Uterus (tissue), 2 donors: ENCODE results near the gene TNFRSF21.

ENCODE experiments used
- POLR2A ChIP-seq, 2 donors: fragments of 450-650 bp; IDR thresholded peaks; one replicate each; pipeline ENCODE4 v1.6.1; 2016; ENCODE audit warnings: antibody characterized with exemption in 2 of 2, mild to moderate bottlenecking in 1 of 2, moderate library complexity in 1 of 2
- TF ChIP-seq, protein P1 (sequence below), 4 experiments: fragments of 200-600 bp in 2 of 4; fragments of 450-650 bp in 2 of 4; sonication (generic) in 2 of 4; IDR thresholded peaks; one replicate each; pipeline ENCODE4 v1.5.1; 2016 to 2019; ENCODE audit warnings: antibody characterized with exemption in 4 of 4, mild to moderate bottlenecking in 2 of 4, moderate library complexity in 1 of 4

DNA sequence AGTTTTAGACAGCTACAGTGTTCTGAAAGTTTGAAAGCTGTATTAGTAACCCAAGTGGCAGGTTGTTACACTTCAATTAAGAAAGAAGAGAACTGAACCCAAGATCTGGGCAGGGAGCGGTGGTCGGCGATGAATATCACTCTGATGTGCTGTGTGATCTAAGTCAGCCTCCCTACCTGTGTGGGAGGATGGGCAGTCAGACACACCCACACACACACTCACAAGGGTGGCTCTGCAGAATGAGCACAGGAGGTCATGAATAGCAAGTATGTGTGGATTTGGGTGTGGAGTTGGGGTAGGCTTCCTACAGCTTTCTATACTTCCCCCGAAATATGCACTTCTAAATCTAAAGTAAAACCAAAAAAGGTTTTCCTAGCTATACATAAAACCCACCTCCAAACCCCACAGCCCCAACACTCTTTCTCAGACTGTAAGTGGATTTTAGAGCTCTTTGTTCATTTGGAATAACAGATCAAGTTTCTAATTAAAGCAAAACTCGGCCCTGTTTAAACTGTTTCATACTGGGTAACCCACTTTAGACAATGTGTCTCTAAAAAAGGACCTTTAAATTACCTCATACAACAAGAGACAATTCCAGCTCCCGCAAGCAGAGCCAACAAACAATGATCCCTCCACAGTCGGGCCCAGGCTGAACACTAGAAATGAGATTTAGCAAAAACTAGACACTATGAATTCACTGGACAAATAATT is 19.4 kb downstream of the TNFRSF21 start:
- TF ChIP-seq, protein P1, sequence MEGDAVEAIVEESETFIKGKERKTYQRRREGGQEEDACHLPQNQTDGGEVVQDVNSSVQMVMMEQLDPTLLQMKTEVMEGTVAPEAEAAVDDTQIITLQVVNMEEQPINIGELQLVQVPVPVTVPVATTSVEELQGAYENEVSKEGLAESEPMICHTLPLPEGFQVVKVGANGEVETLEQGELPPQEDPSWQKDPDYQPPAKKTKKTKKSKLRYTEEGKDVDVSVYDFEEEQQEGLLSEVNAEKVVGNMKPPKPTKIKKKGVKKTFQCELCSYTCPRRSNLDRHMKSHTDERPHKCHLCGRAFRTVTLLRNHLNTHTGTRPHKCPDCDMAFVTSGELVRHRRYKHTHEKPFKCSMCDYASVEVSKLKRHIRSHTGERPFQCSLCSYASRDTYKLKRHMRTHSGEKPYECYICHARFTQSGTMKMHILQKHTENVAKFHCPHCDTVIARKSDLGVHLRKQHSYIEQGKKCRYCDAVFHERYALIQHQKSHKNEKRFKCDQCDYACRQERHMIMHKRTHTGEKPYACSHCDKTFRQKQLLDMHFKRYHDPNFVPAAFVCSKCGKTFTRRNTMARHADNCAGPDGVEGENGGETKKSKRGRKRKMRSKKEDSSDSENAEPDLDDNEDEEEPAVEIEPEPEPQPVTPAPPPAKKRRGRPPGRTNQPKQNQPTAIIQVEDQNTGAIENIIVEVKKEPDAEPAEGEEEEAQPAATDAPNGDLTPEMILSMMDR (IDR thresholded peaks at IDR 0.05): no peak
- no peak for TF ChIP-seq POLR2A (IDR thresholded peaks at IDR 0.05)
